ENCODE data around the gene STX8. TPM values are rescaled to one million over a fixed set of nuclear protein-coding genes. Genes with fewer than 3 reads are reported as not detected.

Gene STX8
- total and polyA plus RNA-seq, 8 donors, result 21.6 to 559 (median 75.0) TPM

DNA sequence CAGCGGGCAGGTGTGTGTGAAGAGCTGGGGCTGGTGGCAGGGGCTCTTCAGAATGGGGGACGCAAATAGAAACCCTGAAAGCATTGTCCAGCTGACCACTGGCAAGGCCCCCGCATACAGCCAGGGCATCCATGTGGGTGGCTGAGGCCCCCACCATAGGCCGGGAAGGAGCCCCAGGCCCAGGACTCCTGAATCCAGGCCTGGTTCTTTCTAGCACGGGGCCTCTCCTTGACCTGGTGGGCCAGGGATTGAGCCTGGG, 353.8 kb downstream of the STX8 start:
- no peaks in the 10 kb centered on the region for H3K27me3 ChIP-seq
- H3K36me3 ChIP-seq, result peaks cover 0 to 20% (median 0%) of the 10 kb centered on the region in 4 donors
- no peak for TF ChIP-seq POLR2AphosphoS5 (IDR thresholded peaks at IDR 0.05)
- TF ChIP-seq, protein P1, sequence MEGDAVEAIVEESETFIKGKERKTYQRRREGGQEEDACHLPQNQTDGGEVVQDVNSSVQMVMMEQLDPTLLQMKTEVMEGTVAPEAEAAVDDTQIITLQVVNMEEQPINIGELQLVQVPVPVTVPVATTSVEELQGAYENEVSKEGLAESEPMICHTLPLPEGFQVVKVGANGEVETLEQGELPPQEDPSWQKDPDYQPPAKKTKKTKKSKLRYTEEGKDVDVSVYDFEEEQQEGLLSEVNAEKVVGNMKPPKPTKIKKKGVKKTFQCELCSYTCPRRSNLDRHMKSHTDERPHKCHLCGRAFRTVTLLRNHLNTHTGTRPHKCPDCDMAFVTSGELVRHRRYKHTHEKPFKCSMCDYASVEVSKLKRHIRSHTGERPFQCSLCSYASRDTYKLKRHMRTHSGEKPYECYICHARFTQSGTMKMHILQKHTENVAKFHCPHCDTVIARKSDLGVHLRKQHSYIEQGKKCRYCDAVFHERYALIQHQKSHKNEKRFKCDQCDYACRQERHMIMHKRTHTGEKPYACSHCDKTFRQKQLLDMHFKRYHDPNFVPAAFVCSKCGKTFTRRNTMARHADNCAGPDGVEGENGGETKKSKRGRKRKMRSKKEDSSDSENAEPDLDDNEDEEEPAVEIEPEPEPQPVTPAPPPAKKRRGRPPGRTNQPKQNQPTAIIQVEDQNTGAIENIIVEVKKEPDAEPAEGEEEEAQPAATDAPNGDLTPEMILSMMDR (IDR thresholded peaks at IDR 0.05), result no peak
- no peak for TF ChIP-seq EP300 (IDR thresholded peaks at IDR 0.05)
- TF ChIP-seq POLR2A (IDR thresholded peaks at IDR 0.05), result no peak
- no peak overlapping the region for H3K4me3 ChIP-seq
- H3K27ac ChIP-seq, result no peak overlapping the region
- H3K4me1 ChIP-seq, result peaks cover 0 to 13% (median 4%) of the 10 kb centered on the region in 4 donors
- WGBS, 5 donors, result 90 to 95% (median 93%) methylated on average over 2 to 5 of the region's 5 CpGs
- DNase-seq, result no peak
- intact Hi-C loops (cut with DNase I; ENCODE audit: low total_unique reads), result no loop called here
- H3K9me3 ChIP-seq, result no peaks in the 10 kb centered on the region

DNA sequence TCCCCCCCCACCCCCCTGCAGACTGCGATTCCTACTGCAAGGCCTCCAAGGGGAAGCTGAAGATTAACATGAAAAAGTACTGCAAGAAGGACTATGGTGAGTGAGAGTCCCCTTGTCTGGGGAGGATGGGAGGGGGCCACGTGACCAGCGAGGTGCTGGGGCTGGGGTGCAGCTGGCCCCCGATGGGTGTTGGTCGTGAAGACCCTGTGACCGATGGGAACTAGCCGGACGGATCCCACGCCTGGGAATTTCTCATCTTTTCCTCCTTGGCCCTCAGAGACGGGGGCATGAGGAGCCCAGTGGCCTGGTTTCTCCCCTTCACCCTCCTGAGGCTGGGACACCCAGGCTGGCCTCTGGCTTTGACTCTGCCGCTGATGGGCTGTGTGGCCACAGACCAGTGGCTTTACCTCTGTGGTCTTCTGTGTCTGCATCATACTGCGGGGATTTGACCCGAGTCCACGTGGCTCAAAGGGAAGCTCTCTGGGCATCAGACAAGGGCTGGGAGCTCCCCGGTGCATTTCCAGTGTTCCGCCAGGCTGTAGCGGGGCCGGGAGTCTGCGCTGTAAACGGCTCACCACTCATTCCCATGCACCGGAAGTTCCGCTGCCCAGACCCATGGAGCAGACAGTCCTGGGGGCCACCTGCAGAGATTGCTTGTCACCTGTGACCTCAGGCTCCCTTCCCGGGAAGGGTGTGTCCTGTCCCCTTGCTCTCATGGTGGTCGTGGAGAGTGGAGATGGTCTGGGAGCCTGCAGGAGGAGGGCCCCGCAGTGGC, 354.3 kb downstream of the STX8 start:
- Histone ChIP-seq H3K27me3 (no peaks in the 10 kb centered on the region), H3K4me3 (no peak overlapping the region), H3K4me1 (peaks cover 0 to 14% (median 4%) of the 10 kb centered on the region in 4 donors), H3K27ac (no peak overlapping the region), H3K9me3 (peaks cover under 1 to 2% (median 1%) of the 10 kb centered on the region in 4 donors), H3K36me3 (peaks cover 0 to 20% (median 0%) of the 10 kb centered on the region in 4 donors)
- TF ChIP-seq POLR2A (IDR thresholded peaks at IDR 0.05) (no peak), EP300 (IDR thresholded peaks at IDR 0.05) (no peak), POLR2AphosphoS5 (IDR thresholded peaks at IDR 0.05) (no peak)
- TF ChIP-seq, protein P1 (IDR thresholded peaks at IDR 0.05), result no peak
- 87 to 91% (median 89%) methylated on average over 24 to 25 of the region's 25 CpGs for WGBS, 5 donors
- intact Hi-C loops (cut with DNase I; ENCODE audit: low total_unique reads), result no loop called here
- DNase-seq, result no peak

DNA sequence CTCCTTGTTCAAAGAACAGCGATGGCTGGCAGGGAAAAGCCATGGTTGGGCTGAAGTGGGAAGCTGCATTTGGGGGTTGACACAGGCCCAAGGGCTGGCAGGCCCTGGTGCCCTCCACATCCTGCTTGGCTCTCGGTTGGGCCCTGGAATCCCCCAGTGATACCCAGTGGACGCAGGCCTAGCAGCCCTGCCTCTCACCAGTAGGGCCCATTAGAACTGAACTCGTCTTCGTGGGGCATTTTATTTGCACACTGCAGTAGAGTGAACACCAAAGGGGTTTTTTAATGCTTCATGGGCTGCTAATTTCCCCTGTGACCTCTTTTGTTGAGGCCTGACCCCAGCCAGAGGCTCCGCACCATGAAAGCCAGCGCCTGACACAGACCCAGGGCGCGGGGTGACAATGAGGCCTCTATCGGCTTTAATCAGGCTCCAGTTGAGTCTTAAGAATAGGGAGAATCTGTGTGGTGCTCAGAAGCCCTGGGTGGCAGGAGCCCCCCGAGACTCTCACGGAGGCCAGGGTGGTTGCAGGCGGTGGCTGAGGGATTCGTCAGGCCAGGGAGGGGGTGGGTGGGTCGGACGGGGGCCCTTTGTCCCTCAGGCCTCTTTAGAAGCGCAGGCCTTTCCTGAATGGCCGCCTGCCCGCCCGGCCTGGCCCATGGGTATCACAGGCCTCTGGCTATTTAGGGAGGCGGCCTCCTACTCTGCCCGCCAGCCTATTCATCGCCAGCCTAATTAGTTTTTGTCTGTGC, 355.0 kb downstream of the STX8 start:
- Histone ChIP-seq H3K4me1 (peaks cover 0 to 12% (median 4%) of the 10 kb centered on the region in 4 donors), H3K9me3 (peaks cover 8 to 10% (median 8%) of the 10 kb centered on the region in 4 donors), H3K27me3 (no peaks in the 10 kb centered on the region), H3K36me3 (peaks cover 0 to 20% (median 0%) of the 10 kb centered on the region in 4 donors), H3K4me3 (no peak overlapping the region), H3K27ac (no peak overlapping the region)
- WGBS, 5 donors, result 77 to 92% (median 91%) methylated on average over 19 to 23 of the region's 23 CpGs
- TF ChIP-seq POLR2AphosphoS5 (IDR thresholded peaks at IDR 0.05) (no peak), EP300 (IDR thresholded peaks at IDR 0.05) (no peak), POLR2A (IDR thresholded peaks at IDR 0.05) (no peak)
- TF ChIP-seq, protein P1 (IDR thresholded peaks at IDR 0.05), result no peak
- intact Hi-C loops (cut with DNase I; ENCODE audit: low total_unique reads), result no loop called here
- DNase-seq, result no peak

DNA sequence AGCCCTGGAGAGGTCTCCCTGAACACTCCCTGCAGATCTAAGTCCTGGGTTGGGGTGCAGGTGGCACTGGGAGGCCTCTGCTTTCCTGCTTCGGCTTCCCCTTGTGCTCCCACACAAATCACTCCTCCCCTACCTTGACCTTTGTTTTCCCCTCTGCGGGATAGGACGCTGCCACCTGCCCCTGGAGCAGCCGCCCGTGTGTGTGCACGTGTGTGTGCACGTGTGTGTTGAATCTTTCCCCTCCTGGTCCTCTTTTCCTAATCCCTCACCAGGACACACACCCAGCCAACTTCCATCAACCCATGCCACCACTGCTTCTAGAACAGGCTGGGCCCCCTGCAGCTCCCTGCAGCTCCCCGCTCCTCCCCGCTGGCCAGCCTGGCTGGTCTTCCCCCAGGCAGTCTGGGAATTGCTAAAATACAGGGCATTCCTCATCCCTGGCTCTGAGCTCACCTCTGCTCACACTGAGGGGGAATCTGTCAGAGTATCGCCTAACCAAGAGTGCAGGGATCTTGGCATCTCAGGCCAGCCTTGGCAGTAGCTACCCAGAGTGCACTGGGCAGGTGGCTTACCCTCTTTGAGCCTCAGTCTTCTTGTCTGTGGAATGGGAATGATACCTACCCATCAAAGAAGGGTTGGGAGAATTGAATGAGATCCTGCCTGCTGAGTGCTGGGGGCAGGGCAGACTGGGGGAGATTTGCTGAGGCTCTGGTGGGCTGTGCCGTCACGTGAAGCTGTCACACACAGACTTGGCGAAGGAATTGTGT, 355.8 kb downstream of the STX8 start:
- DNase-seq, result no peak
- H3K9me3 ChIP-seq, result peaks cover 8 to 17% (median 12%) of the 10 kb centered on the region in 4 donors
- H3K36me3 ChIP-seq, result peaks cover 0 to 20% (median 0%) of the 10 kb centered on the region in 4 donors
- H3K4me1 ChIP-seq, result peaks cover 0 to 7% (median 4%) of the 10 kb centered on the region in 4 donors
- no peaks in the 10 kb centered on the region for H3K27me3 ChIP-seq
- TF ChIP-seq POLR2AphosphoS5 (IDR thresholded peaks at IDR 0.05) (no peak), EP300 (IDR thresholded peaks at IDR 0.05) (no peak), POLR2A (IDR thresholded peaks at IDR 0.05) (no peak)
- TF ChIP-seq, protein P1 (IDR thresholded peaks at IDR 0.05), result no peak
- intact Hi-C loops (cut with DNase I; ENCODE audit: low total_unique reads), result no loop called here
- no peak overlapping the region for H3K27ac ChIP-seq
- no peak overlapping the region for H3K4me3 ChIP-seq
- 89 to 95% (median 92%) methylated on average over 13 of the region's 13 CpGs for WGBS, 5 donors

Data from stomach (tissue), 9 donors.